Fibroblast of skin of abdomen (primary cell): ENCODE results near the gene STXBP6.
A peak's percentile ranks its signal among the peaks of the same experiment; 100 is the strongest.

Experiments
- DNase-seq: peaks from one replicate; pipeline ENCODE4 v3.0.0-alpha.2; 2013

Gene STXBP6

DNA sequence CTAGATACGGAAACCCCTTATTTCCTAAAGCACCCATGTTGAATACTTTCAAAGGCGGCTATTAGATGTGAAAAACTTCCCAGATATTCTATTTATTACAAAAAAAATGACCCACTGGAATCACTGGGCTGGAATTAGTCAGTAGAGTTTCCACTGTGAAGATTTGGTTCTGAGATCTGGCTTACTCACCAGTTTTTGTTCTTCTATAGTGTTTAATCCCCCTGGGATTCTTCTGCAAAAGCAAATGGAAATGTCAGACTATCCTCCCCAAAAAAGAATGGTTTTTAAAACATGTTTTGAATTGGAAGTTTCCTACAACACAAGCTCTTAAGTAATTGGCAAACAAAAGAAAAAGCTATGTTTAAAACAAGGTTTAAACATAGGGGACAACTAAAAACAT lies 166.4 kb downstream of the STXBP6 start:
- DNase-seq: peak; percentile 37

DNA sequence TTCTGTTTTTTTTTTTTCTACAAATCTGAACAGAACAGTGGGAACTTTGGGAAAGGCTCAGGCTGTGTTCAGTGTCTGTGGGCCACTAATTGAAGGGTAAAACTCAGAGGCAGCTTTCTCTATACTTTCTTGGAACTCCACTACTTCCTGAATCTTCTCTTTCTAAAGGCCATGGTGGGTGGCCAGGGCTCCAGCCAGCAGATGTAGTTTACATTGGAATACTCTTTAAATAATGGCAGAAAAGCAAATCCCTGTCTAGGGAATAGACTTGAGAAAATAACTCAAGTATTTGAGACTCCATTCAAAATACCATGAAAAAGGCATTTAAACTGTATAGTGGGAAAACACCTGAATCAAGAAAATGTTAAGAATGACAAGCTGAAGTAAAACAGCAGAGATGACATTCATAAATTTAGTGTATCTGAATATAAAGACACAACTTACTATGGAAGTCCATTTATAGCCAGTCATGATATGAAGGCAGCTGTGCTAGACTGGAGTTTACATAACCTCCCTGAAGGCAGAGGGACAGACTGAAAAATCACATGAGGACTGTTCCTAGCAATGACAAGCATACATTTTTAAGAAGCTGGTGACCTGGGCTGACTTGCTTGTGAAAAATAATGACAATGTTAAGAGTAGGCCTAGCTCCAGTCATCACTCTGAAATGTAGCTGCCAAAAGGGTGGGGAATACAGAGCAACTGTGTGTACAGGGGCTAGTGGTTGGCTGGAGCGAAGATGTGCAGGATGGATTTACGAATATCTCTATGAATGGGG lies 168.6 kb downstream of the STXBP6 start:
- no peak for DNase-seq

DNA sequence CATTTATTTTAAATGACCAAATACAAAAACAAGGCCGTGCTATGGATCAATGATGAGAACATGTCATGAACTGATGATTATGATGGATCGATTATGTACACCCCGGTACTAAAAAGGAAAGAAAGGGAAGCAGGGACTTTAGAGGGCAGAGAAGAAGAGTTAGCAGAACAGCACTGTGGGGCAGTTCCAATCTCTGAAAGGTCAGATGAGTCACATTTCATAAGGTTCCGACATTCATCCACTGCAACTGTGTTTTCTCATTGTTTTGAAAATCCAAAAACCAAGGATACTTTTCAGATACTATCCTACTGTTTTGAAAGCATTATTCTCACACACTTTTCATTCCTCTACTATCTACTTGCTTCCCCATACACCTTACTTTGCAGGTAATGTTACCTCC lies 169.3 kb downstream of the STXBP6 start:
- DNase-seq: no peak

DNA sequence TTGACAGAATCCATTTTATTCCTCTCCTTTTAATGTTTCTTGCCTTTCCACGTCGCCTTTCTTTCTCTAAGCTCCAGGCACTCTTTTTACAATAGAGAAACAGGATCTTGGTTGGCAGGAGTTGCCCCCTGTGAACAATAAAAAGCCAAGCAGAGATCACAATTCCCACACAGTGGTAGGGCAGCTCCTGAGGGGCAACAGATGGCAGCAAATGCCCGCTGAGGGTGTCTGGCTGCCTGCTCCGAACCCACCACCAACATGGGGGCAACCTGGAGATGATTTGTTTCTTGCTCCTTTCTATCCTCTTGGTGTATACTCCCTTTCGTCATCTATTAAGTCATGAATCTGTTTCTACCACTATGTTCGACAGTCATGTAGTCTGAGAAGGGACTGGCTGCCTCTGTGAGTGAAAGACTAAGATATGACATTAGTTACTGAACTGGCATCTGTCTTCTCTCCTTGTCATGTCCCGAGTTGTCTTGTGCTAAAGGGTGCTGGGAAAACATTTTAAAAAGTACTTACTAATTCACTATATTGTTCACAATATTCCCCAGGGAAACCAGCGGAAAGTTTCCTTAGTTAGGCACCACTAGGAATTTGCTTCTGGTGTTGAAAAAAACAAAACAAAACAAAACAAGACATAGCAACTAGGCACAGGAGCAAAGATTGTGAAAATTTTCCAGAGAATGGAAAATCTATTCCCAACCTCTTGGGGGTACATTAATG lies 170.1 kb downstream of the STXBP6 start:
- no peak for DNase-seq

DNA sequence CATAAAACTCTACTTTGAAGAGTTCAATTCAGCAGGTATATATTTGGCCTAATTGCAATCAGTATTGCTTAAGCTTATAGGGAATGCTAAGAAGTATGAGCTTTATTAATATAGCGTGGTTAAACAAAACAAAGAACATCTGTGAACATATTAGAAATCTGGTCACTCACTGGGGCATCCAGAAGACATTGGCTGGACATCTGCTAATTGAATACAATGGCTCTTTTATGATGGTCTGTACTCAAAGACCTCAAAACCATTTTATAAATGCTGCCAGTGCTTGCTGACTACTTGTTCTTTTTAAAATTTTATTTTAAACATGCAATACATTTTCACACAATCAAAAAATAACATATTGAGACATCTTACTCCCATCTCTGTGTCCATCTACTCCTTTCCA lies 173.0 kb downstream of the STXBP6 start:
- DNase-seq: no peak

DNA sequence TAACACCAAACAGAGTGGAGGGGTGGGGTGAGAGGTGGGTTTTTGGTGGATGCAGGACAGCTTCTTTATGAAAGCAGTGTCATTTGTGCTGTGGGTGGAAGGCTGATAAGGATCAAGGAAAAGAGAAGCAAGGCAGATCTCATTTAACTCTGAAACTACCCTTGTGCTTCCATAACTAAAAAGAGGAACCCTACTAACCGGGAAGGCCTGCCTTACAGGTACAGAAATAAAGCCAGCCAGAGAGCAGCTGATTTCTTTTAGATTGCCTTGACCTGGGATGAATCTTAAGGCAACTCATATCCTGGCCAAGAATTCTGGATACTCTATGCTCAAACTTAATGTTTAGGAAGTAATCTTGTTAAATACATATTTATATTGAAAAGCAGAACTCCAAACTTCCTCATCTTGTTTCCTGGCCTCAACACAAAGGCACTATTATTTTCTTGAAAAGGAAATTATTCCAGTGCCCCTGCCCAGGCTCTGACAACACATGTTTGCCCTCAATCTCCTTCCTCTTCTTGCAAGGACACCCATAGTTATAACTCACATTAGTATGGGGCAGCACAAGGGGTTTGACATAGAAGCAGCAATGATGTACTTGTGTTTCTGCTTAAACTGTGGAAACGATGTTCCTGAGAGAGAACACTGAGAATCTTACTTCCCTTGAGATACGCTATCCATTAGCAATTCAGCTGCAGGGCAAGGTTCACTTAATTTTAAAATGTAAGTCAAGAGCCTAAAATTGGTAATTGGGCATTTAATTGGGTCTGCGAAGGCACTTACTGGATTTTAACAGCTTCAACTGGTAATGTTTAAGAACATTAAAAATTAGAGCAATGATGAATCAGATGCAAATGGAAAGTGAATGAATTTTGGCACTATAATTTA lies 173.7 kb downstream of the STXBP6 start:
- no peak for DNase-seq

DNA sequence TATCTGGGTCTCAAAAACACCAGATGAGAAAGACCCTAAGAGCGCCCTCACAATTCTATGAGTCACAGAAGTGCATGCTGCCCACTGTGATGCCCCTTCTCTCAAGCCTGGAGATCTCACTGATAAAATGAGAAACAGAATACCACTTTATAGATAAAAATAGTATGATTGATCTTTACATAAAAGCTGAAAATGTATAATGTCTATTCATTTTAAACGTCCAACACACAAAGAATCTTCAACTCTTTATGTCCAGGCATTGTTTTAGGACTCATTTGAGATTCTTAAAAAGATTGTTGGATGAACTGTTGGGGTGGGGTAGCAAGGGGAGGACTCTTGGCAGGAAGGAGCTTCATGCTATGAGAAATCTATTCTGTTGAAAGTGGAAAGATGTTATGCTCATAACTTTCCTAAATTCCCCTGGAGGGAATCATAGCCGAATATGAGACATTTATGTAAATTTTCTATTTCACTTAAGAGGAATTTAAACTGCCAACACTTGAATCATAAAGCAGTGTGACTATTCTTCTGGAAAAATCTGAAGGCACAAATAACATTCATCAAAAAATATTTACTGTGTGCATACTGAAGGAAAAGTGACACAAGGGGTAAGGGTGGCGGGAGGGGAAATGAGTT lies 174.6 kb downstream of the STXBP6 start:
- DNase-seq: no peak

DNA sequence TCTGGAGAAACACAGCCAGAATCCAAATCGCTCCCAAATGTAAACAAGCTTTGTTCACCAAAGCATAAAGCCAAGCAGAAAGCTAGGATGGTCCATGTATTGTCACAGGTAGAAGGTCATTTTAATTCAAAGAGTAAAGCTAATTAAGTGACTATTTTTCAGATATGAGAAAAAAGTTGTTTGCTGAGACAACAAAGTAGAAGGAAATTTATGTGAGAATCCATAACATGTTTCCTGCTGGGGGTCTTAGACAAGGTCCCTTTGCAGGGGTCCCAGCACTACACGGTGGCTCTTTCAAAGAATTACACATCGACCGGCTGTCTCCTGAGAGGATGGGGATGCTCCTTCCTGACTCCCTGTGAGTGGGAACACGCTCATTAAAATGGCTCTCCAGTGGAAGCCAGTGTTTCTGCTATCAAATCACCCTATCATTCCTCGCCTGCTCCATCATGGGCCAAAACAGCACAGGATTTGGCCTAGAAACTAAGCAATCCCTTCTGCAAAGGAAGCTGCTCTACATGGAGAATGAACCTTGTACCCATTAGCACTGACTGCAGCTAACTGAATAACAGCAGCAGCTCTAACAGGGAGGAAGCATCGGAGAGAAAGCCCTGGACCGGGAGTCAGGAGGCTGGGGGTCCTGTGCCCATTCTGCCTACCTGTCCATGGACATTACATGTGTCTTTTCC lies 175.3 kb downstream of the STXBP6 start:
- DNase-seq: no peak

DNA sequence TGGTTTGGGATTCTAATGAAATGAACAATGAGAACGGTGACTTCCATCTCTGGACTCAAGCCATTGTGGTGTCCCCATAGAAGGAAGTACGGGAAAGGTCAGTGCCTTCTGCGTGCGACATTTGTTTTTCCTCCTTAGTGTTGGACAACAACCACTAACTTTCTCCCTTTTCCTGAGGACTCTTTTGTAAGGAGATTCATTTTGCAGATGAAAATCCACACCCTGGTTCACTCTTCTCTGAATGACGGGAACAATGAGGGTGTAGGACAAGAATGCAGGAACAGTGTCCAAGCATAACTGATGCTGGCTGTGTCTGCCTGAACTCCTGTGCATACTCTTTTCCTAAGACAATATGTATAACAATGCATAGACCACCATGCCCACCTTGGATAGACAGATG lies 176.4 kb downstream of the STXBP6 start:
- no peak for DNase-seq

DNA sequence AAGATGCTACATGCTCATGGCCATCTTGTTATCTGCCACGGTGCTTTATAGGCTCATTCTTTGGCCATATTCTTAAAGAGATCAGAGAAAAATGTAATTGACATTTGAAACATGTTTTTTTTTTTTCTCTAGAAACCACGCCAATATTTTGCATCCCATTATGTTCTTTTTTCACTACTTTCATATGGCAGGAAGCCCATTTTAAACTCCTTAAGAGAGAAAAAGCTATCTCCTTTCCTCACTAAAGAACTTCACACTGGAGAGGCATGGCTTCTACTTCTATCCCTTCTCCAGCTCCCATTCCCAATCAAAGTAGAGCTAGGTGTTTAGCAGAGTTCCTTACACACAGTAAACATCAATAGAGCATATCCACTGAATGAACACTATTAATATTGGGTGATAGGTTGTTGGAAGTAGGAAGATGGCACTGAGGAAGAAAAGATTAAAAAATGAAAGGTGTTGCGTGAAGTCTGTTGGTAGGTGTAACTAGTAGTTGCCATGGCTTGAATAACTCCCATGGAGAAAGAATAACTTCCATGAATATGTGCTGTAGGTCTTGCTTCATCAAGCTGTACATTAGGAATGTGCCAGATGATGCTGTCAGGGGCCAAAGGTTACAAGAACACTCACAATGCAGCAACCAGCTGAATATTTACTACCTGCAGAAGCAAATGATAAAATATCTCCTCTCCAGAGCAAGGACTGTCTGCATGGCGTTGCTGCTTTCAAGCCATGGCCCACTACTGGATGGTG lies 178.8 kb downstream of the STXBP6 start:
- no peak for DNase-seq

DNA sequence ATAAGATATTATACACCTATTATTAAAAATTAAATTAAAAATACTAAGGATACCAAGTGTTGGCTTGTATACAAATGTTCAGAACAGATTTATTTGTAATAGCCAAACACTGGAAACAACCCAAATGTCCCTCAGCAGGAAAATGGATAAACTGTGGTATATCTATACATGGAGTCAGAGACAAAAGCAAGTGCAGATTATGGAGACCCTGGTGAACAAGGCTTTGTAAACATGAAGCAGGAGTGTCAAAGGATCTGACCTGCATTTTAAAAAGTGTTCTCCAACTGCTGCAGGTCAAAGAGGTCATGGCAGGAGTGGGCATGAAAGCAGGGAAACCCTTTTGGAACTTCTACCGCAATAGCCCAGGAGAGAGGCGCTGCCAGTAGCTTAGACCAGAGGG lies 181.6 kb downstream of the STXBP6 start:
- DNase-seq: no peak

DNA sequence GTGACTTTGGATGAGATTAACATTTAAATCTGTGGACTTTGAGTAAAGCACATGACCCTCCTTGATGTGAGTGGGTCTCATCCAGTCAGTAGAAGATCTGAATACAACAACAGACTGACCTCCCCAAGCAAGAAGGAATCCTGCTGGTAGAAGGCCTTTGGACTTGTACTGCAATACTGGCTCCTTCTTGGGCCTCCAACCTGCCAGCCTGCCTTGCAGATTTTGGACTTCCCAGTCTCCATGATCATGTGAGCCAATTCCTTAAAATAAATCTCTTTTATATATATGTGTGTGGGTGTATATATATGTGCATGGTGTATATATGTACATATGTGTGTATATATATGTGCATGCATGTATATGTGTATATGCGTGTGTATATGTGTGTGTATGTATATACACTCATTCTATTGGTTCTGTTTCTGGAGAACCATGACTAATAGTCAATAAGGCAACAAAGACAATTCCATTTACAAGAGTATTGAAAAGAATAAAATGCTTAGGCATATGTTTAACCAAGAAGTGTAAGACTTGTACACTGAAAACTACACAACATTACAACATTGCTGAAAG lies 183.8 kb downstream of the STXBP6 start:
- DNase-seq: no peak

DNA sequence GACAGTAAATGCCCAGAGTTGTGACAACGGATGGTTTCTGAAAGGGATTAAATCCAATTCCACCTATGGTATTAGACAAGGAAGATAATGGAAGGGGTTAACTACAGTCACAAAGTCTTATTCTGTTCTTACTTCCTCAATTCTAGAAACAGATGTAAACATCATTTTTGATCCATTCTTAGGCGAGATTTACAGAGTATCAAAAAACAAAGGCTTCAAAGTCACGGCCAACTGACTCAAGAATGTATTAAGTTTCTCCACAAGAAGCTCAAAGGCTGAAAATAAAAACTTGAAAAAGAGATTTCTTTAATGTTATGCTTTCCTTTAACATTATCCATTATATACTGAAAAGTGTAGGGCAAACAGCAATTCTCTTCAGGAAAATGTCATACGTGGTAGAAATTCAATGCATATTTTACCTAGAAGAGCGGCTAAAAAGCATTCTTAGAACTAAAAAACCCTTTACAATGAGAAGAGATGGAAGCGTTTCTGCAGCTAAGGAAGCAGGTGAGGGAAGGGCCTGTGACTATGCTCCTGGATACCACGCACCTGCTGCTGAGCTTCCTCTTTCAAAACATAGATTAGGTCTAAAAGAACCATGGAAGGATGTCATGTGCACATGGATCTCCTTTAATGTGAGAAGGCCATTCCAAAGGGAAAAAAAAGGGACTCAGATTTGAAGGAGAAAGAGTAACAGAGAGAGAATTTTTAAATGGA lies 185.8 kb downstream of the STXBP6 start:
- no peak for DNase-seq

DNA sequence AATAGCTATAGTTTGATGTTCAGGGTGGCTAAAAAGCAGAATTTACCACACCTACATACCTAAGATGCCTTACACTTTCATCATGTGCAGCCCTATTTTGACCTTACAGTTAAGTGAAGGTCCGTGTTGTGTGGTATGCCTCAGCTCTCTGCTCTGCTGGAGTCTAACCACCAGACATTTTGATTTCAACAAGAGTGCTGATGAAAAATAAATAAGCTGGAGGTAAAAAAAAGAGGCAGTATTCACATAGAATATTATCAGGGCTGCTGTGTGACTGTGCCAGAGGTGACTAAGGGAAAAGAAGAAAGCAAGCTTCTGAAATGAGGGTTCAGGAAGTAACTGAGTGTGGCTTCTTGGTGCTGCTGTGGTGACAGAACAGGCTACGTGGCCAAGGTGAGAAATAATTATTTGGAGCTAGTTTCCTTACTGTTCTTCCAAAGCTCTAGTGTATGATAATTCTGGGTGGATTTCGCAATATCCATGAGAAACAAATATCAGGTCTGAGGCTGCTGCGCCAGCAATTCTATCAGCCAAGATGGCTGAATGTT lies 188.8 kb downstream of the STXBP6 start:
- peak; percentile 73 for DNase-seq

DNA sequence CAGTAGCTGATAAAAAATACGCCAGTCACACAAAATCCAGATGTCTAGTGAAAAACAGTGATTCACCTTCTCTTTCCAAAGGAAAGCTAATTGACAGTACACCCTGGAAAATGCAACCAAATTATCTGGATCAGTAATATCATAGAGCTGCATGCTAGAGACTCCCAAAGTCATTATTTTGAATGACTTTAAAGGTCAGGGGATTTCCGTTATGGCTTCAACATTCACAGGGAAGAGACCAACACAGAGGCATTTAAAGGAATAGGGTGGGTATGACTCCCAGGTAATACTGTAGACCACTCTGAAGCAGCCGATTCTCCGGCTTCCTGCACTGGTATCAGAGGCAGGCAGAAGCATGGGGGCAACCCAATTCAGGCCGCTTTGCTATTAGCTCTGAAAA lies 190.4 kb downstream of the STXBP6 start:
- DNase-seq: no peak

DNA sequence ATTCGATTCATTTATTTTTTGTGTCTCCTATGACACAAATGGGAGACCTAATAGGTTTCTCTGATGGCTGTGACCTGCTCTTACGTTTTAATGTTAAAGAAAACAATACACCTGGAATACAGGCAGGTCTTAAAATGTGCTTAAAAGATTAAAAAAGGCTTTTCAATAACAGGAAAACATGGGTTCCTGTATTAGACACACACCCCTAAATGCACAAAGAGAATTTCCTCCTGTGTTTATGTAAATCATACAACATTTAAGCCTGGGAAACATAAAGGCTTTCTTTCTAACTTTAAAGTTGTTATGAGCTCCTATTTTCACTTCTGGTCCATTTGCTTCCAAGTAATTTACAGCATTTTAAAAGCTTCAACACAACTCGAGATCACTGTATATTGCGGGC lies 191.3 kb downstream of the STXBP6 start:
- DNase-seq: no peak

DNA sequence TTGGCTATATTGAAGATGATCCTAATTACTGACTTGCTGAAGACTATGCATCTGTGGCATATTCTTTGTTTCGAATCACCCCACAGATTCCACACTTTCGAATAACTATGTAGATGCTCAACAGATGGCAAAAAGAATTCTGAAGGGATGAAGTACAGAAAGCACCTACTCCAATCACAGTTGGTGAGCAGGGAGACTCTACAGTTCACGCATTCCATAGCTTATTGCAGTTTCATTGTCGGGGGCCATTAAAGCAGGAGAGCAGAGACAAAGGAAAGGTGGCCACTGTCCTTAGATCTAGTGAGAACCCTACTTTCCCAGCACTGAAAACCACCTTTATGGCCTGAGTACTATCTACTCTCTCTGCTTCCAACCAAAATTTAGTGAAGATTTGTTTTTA lies 191.9 kb downstream of the STXBP6 start:
- DNase-seq: peak; percentile 10

DNA sequence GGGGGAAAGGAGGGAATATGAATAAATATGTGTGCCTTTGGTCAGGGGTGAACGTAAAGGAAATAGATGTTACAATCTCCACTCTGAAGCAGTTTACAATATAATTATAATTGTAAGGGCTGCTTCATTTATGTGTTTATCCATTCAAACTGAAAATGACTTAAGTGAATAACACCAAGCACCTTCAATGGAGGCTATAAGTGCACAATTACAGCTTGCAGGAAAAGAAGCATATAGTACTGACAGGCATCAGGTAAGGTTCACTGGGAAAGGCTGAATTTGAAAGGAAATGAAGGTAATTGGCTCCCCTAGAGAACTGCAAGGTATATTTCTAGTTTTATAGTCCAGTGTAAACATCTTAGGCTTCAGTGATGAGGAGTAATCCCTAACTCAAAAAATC lies 192.7 kb downstream of the STXBP6 start:
- DNase-seq: no peak

DNA sequence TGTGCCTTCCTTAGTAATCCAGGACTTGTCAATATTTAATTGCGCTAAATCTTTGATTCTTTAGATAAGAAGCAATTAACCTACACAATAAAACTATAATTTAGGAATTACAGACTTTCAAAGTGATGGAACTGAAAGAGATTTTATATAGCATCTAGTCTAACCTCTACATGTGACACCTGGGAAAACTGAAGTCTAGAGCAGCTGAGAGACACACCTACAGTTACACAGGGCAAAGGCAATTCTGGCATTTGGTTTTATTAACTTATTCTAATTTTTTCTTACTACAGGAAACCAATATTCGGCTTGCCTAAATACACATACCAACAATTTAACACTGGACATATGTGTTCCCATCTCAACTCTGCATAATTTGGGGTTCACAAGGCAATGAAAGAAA lies 196.5 kb downstream of the STXBP6 start:
- DNase-seq: no peak
